AG09309 (cell line): ENCODE data around the gene PPP2R5D.
A peak's percentile ranks its signal among the peaks of the same experiment; 100 is the strongest.

Source experiments
- DNase-seq: peaks from one replicate; pipeline ENCODE4 v3.0.0-alpha.2; 2010; ENCODE audit warnings: low read depth
- H3K4me3 ChIP-seq: 2 replicates; pipeline ENCODE4 v1.5.1; 2011; ENCODE audit warnings: mild to moderate bottlenecking, low read depth, low read length, moderate library complexity; ENCODE audit not compliant: control insufficient read depth
- TF ChIP-seq, protein P1 (sequence below): IDR thresholded peaks from 2 replicates; pipeline ENCODE4 v1.5.1; 2011; ENCODE audit warnings: mild to moderate bottlenecking, low read depth, low read length, inconsistent platforms; ENCODE audit not compliant: insufficient read depth, control insufficient read depth; ENCODE audit errors: missing control alignments

Gene PPP2R5D

GRCh38 chr6:43060034-43060754 is 75.8 kb downstream of the PPP2R5D start:
- no peak for DNase-seq
- peak overlapping the region; percentile 94 for H3K4me3 ChIP-seq
- TF ChIP-seq, protein P1, sequence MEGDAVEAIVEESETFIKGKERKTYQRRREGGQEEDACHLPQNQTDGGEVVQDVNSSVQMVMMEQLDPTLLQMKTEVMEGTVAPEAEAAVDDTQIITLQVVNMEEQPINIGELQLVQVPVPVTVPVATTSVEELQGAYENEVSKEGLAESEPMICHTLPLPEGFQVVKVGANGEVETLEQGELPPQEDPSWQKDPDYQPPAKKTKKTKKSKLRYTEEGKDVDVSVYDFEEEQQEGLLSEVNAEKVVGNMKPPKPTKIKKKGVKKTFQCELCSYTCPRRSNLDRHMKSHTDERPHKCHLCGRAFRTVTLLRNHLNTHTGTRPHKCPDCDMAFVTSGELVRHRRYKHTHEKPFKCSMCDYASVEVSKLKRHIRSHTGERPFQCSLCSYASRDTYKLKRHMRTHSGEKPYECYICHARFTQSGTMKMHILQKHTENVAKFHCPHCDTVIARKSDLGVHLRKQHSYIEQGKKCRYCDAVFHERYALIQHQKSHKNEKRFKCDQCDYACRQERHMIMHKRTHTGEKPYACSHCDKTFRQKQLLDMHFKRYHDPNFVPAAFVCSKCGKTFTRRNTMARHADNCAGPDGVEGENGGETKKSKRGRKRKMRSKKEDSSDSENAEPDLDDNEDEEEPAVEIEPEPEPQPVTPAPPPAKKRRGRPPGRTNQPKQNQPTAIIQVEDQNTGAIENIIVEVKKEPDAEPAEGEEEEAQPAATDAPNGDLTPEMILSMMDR: no peak

GRCh38 chr6:43060755-43061633 is 76.6 kb downstream of the PPP2R5D start:
- TF ChIP-seq, protein P1: no peak
- H3K4me3 ChIP-seq: no peak overlapping the region
- DNase-seq: no peak

GRCh38 chr6:43061861-43062260 is 77.5 kb downstream of the PPP2R5D start:
- no peak overlapping the region for H3K4me3 ChIP-seq
- DNase-seq: no peak
- TF ChIP-seq, protein P1: no peak
